SU-DHL-6 (cell line): ENCODE data around the gene RIPK3.

ENCODE experiments used
- EZH2phosphoT487 ChIP-seq: fragments of 200-600 bp; sonication (generic), shearing (Covaris generic); conservative IDR thresholded peaks from 2 replicates; pipeline ENCODE4 v1.6.1; 2018; ENCODE audit warnings: mild to moderate bottlenecking, antibody characterized with exemption, low read length, moderate library complexity, mixed read lengths
- TF ChIP-seq, protein P1 (sequence below): fragments of 200-600 bp; sonication (generic); IDR thresholded peaks from one replicate; pipeline ENCODE4 v1.5.1; 2017; ENCODE audit warnings: antibody characterized with exemption, mild to moderate bottlenecking, low read length, moderate library complexity; ENCODE audit not compliant: insufficient read depth, poor library complexity, severe bottlenecking

DNA sequence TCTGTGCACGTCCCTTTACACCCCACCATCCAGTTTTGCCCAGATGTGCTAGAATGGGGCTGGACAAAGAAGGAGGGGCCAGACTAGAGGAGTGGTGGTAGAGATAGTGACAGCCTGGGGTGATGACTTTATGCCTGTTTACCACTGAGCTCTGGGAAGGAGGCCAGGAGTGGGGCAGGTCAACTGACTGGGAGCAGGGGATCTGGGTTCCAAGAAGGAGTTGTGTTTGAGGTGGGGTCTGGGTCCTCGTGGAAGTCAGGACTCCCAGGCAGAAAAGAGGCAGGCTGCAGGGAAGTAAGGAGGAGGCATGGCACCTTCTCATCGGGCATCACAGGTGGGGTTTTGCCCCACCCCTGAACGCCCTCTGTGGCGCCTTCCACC, 29.5 kb downstream of the RIPK3 start:
- TF ChIP-seq, protein P1, sequence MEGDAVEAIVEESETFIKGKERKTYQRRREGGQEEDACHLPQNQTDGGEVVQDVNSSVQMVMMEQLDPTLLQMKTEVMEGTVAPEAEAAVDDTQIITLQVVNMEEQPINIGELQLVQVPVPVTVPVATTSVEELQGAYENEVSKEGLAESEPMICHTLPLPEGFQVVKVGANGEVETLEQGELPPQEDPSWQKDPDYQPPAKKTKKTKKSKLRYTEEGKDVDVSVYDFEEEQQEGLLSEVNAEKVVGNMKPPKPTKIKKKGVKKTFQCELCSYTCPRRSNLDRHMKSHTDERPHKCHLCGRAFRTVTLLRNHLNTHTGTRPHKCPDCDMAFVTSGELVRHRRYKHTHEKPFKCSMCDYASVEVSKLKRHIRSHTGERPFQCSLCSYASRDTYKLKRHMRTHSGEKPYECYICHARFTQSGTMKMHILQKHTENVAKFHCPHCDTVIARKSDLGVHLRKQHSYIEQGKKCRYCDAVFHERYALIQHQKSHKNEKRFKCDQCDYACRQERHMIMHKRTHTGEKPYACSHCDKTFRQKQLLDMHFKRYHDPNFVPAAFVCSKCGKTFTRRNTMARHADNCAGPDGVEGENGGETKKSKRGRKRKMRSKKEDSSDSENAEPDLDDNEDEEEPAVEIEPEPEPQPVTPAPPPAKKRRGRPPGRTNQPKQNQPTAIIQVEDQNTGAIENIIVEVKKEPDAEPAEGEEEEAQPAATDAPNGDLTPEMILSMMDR, result no peak
- TF ChIP-seq EZH2phosphoT487, result no peak
